ENCODE results near the gene RDH5.

The RDH5 gene

GRCh38 chr12:55696141-55696540 is 24.1 kb upstream of the RDH5 start:
- DNase-seq (ENCODE audit: low read depth): no peak

- DNase-seq (ENCODE audit: low read depth): no peak
Observed at GRCh38 chr12:55696796-55697462, 23.3 kb upstream of the RDH5 start.

- no peak for DNase-seq (ENCODE audit: low read depth)
Observed at GRCh38 chr12:55697686-55698085, 22.5 kb upstream of the RDH5 start.

- DNase-seq (ENCODE audit: low read depth): no peak
Observed at GRCh38 chr12:55698241-55698955, 21.8 kb upstream of the RDH5 start.

- no peak for DNase-seq (ENCODE audit: low read depth)
Observed at GRCh38 chr12:55698965-55699364, 21.2 kb upstream of the RDH5 start.

- no peak for DNase-seq (ENCODE audit: low read depth)
Observed at GRCh38 chr12:55699471-55700055, 20.6 kb upstream of the RDH5 start.

- no peak for DNase-seq (ENCODE audit: low read depth)
Observed at GRCh38 chr12:55700255-55701018, 19.8 kb upstream of the RDH5 start.

GRCh38 chr12:55702861-55703260 is 17.3 kb upstream of the RDH5 start:
- DNase-seq (ENCODE audit: low read depth): no peak

- no peak for DNase-seq (ENCODE audit: low read depth)
Observed at GRCh38 chr12:55703288-55703687, 16.9 kb upstream of the RDH5 start.

GRCh38 chr12:55703901-55704761 is 16.1 kb upstream of the RDH5 start:
- DNase-seq (ENCODE audit: low read depth): no peak

- DNase-seq (ENCODE audit: low read depth): no peak
Observed at GRCh38 chr12:55704824-55705718, 15.1 kb upstream of the RDH5 start.

GRCh38 chr12:55705782-55706402 is 14.3 kb upstream of the RDH5 start:
- no peak for DNase-seq (ENCODE audit: low read depth)

GRCh38 chr12:55706568-55707218 is 13.5 kb upstream of the RDH5 start:
- DNase-seq (ENCODE audit: low read depth): no peak

GRCh38 chr12:55707219-55707671 is 12.9 kb upstream of the RDH5 start:
- DNase-seq (ENCODE audit: low read depth): no peak

GRCh38 chr12:55707841-55708694 is 12.1 kb upstream of the RDH5 start, which contains the start of gene ITGA7:
ITGA7 (minus strand) TSS chr12:55707904; CDS start chr12:55707682, 222 bp downstream.
- peak; percentile 31 for DNase-seq (ENCODE audit: low read depth)

GRCh38 chr12:55708695-55709233 is 11.4 kb upstream of the RDH5 start:
- DNase-seq (ENCODE audit: low read depth): no peak

GRCh38 chr12:55711786-55712553 is 8.2 kb upstream of the RDH5 start:
- DNase-seq (ENCODE audit: low read depth): no peak
